ENCODE results near the gene ZMYND8.

ZMYND8 gene

GRCh38 chr20:47335251-47336128 is 21.0 kb downstream of the ZMYND8 start:
- DNase-seq (ENCODE audit: low spot score) (no peak), FAIRE-seq (no peak)

GRCh38 chr20:47334022-47334551 is 22.4 kb downstream of the ZMYND8 start:
- peak; percentile 79 for DNase-seq (ENCODE audit: low spot score)
- peak; percentile 35 for FAIRE-seq

GRCh38 chr20:47332381-47333206 is 23.9 kb downstream of the ZMYND8 start:
- no peak for FAIRE-seq
- no peak for DNase-seq (ENCODE audit: low spot score)

- DNase-seq (ENCODE audit: low spot score), result peak; percentile 93
- FAIRE-seq, result peak; percentile 61
These were observed 25.4 kb downstream of the ZMYND8 start for GRCh38 chr20:47330933-47331708.

- DNase-seq (ENCODE audit: low spot score), result no peak
- no peak for FAIRE-seq
These were observed 26.4 kb downstream of the ZMYND8 start for GRCh38 chr20:47330071-47330470.

GRCh38 chr20:47328129-47328528 is 28.4 kb downstream of the ZMYND8 start:
- DNase-seq (ENCODE audit: low spot score) (no peak), FAIRE-seq (no peak)

- no peak for DNase-seq (ENCODE audit: low spot score)
- FAIRE-seq, result no peak
These were observed 28.8 kb downstream of the ZMYND8 start for GRCh38 chr20:47327711-47328110.

- DNase-seq (ENCODE audit: low spot score), result no peak
- FAIRE-seq, result no peak
These were observed 29.7 kb downstream of the ZMYND8 start for GRCh38 chr20:47326658-47327268.

- DNase-seq (ENCODE audit: low spot score) (no peak), FAIRE-seq (no peak)
These were observed 31.3 kb downstream of the ZMYND8 start for GRCh38 chr20:47325242-47325641.

GRCh38 chr20:47320990-47321805 is 35.3 kb downstream of the ZMYND8 start:
- FAIRE-seq (no peak), DNase-seq (ENCODE audit: low spot score) (no peak)

GRCh38 chr20:47319517-47320252 is 36.8 kb downstream of the ZMYND8 start:
- FAIRE-seq (no peak), DNase-seq (ENCODE audit: low spot score) (no peak)

GRCh38 chr20:47318586-47319516 is 37.6 kb downstream of the ZMYND8 start:
- FAIRE-seq (no peak), DNase-seq (ENCODE audit: low spot score) (peak; percentile 53)

- DNase-seq (ENCODE audit: low spot score) (peak; percentile 37), FAIRE-seq (no peak)
These were observed 38.4 kb downstream of the ZMYND8 start for GRCh38 chr20:47318027-47318585.

- FAIRE-seq, result peak; percentile 32
- peak; percentile 98 for DNase-seq (ENCODE audit: low spot score)
These were observed 39.2 kb downstream of the ZMYND8 start for GRCh38 chr20:47317127-47317895.

GRCh38 chr20:47316776-47317126 is 39.7 kb downstream of the ZMYND8 start:
- DNase-seq (ENCODE audit: low spot score) (no peak), FAIRE-seq (no peak)

- peak; percentile 37 for FAIRE-seq
- peak; percentile 86 for DNase-seq (ENCODE audit: low spot score)
These were observed 41.0 kb downstream of the ZMYND8 start for GRCh38 chr20:47315339-47316056.
